ENCODE results near the gene SHD. TPM values are rescaled to one million over a fixed set of nuclear protein-coding genes. Genes with fewer than 3 reads are reported as not detected.
"Not testable (repeated sequence)": the region's sequence is repeated elsewhere in the genome, so short reads cannot be mapped to it uniquely, and the experiment has no call there.

The SHD gene
- total RNA-seq, 2 donors from 2014 or later = not detected

GRCh38 chr19:4327877-4328242, 48.8 kb downstream of the SHD start:
- ATAC-seq (replicated peaks in 1 of 2) = peak in 1 of 2 donors; percentile 21
- peaks cover 5% of the 10 kb centered on the region for H3K27me3 Mint-ChIP-seq (ENCODE audit: low read depth)

GRCh38 chr19:4328243-4328990, 49.4 kb downstream of the SHD start:
- Mint-ChIP-seq H3K27ac (peak overlapping the region; percentile 79), H3K36me3 (ENCODE audit: insufficient read depth in 2 of 2) (no peaks in the 10 kb centered on the region)

More at GRCh38 chr19:4327877-4328242, 48.8 kb downstream of the SHD start:
- Mint-ChIP-seq H3K9me3 (no peaks in the 10 kb centered on the region), H3K36me3 (ENCODE audit: insufficient read depth in 2 of 2) (no peaks in the 10 kb centered on the region), H3K4me1 (ENCODE audit: low read depth) (peaks cover 29% of the 10 kb centered on the region), H3K4me3 (peak overlapping the region; percentile 86 to 91), H3K27ac (no peak overlapping the region)
- DNase-seq = no peak

GRCh38 chr19:4328991-4329681, 50.1 kb downstream of the SHD start:
- not testable (repeated sequence) for ATAC-seq (replicated peaks in 1 of 2); H3K36me3 Mint-ChIP-seq (ENCODE audit: insufficient read depth in 2 of 2); H3K9me3 Mint-ChIP-seq; H3K27me3 Mint-ChIP-seq (ENCODE audit: low read depth)
- Mint-ChIP-seq H3K27ac (peak overlapping the region; percentile 55), H3K4me1 (ENCODE audit: low read depth) (peaks cover 29% of the 10 kb centered on the region), H3K4me3 (peak overlapping the region; percentile 86 to 91)
- peak; percentile 49 to 65 for DNase-seq

More at GRCh38 chr19:4328243-4328990, 49.4 kb downstream of the SHD start:
- Mint-ChIP-seq H3K4me1 (ENCODE audit: low read depth) (peaks cover 29% of the 10 kb centered on the region), H3K4me3 (peak overlapping the region; percentile 86 to 91), H3K27me3 (ENCODE audit: low read depth) (peaks cover 5% of the 10 kb centered on the region), H3K9me3 (no peaks in the 10 kb centered on the region)
- ATAC-seq (replicated peaks in 1 of 2) (peak; percentile 87 to 93), DNase-seq (peak; percentile 93 to 97)

DNA sequence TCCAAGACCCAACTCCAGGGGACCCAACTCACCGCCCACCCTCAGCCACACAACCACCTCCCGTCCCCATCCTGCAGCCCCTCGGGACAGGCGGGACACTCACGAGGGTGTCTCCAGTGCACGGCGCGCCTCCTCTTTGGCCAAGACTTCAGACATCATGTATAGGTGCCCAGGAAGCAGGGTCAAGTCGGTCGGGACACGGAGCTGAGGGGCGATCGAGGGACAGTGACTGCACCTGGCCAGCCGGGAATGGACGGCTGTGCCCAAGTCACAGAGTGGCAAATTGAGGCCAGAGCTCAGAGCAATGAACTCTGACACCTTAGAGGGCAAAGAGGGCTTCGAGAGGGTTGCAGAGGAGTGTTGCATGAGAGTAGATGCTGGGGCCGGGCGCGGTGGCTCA, 50.8 kb downstream of the SHD start:
- peaks cover 5% of the 10 kb centered on the region for H3K27me3 Mint-ChIP-seq (ENCODE audit: low read depth)
- H3K4me3 Mint-ChIP-seq = peak overlapping the region in 1 of 2 donors; percentile 34
- DNase-seq = no peak
- peaks cover 29% of the 10 kb centered on the region for H3K4me1 Mint-ChIP-seq (ENCODE audit: low read depth)
- H3K9me3 Mint-ChIP-seq = peaks cover 5% of the 10 kb centered on the region in 2 donors
- no peak for ATAC-seq (replicated peaks in 1 of 2)
- no peak overlapping the region for H3K27ac Mint-ChIP-seq
- peaks cover 6 to 9% of the 10 kb centered on the region in 2 donors for H3K36me3 Mint-ChIP-seq (ENCODE audit: insufficient read depth in 2 of 2)

- no peak for DNase-seq
- Mint-ChIP-seq H3K27me3 (ENCODE audit: low read depth) (no peaks in the 10 kb centered on the region), H3K36me3 (ENCODE audit: insufficient read depth in 2 of 2) (peaks cover 8 to 15% of the 10 kb centered on the region in 2 donors), H3K9me3 (peaks cover 8 to 11% of the 10 kb centered on the region in 2 donors), H3K27ac (no peak overlapping the region), H3K4me3 (no peak overlapping the region), H3K4me1 (ENCODE audit: low read depth) (peaks cover 24% of the 10 kb centered on the region)
- ATAC-seq (replicated peaks in 1 of 2) = no peak
Measured at GRCh38 chr19:4334929-4335570, 56.0 kb downstream of the SHD start.

DNA sequence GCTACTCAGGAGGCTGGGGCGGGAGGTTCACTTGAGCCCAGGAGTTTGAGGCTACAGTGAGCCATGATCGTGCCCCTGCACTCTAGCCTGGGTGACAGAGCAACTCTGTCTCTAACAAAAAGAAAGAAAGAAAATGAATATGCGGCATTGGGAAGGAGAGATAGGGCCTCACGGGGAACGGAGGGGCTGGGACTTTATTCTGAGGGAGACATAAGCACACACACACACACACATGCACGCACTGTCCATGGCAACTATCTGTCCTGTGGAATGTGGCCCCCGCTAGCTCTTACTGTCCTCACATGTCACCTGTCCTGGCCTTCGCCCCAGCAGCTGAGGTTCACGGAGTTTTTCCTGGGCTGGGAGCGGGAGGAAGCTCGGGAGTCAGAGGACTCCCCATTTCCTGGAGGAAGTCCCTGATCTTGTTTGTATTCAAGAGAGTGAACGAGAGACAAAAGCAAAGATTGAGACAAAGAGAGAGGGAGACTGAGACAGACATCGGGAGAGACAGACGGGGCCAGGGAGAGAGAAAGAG, 58.9 kb downstream of the SHD start:
- no peaks in the 10 kb centered on the region for H3K27me3 Mint-ChIP-seq (ENCODE audit: low read depth)
- H3K36me3 Mint-ChIP-seq (ENCODE audit: insufficient read depth in 2 of 2) = peaks cover 8 to 15% of the 10 kb centered on the region in 2 donors
- peak overlapping the region; percentile 82 to 92 for H3K4me3 Mint-ChIP-seq
- no peak for DNase-seq
- peaks cover 8 to 11% of the 10 kb centered on the region in 2 donors for H3K9me3 Mint-ChIP-seq
- ATAC-seq (replicated peaks in 1 of 2) = no peak
- peaks cover 32% of the 10 kb centered on the region for H3K4me1 Mint-ChIP-seq (ENCODE audit: low read depth)
- H3K27ac Mint-ChIP-seq = peak overlapping the region; percentile 78

DNA sequence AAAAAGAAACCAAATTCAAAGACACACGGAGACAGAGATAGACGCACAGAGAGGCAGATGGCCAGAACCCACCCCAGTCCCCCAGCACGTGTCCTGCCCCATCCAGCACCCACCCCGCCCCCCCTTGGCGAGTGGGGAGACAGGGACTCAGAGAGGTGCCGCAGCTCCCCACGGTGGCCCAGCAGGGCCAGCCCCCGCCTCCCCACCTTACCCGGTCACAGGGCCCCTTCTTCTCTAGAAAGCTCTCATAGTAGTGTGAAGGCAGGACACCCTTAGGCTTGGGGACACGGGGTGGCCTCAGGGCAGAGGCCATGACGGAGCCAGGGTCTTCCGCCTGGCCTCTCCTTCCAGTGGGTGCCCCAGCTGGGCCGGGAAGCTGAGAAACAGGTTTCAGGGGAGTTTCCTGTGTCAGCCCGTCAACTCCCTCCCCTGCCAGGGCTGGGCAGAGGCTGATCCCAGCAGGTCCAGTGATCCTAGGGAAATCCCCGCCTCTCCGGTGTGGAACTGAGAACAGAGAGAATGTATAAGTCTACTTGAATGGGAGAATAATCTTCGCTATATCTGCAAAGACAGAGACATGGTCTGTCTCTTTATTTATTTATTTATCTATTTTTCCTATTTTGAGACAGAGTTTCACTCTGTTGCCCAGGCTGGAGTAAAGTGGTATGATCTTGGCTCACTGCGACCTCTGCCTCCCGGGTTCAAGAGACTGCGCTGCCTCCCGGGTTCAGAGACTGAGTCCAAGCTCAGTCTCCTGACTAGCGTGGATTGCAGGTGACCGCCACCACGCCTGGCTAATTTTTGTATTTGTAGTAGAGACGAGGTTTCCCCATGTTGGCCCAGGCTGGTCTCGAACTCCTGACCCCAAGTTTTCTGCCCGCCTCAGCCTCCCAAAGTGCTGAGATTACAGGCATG, 59.6 kb downstream of the SHD start, which contains the start of gene STAP2:
TSS of gene STAP2 (minus strand) at position 387 of the 915 bp plus-strand sequence. CDS start at position 313, 74 bp downstream.
- Mint-ChIP-seq H3K4me1 (ENCODE audit: low read depth) (peaks cover 32% of the 10 kb centered on the region), H3K27ac (peak within 1 kb of the TSS; percentile 83), H3K27me3 (ENCODE audit: low read depth) (no peaks in the 10 kb centered on the region), H3K36me3 (ENCODE audit: insufficient read depth in 2 of 2) (peaks cover 8 to 15% of the 10 kb centered on the region in 2 donors), H3K9me3 (peaks cover 8 to 11% of the 10 kb centered on the region in 2 donors), H3K4me3 (peak within 1 kb of the TSS; percentile 82 to 92)
- DNase-seq (peak; percentile 29 to 32), ATAC-seq (replicated peaks in 1 of 2) (no peak)

Other genes starting within 250 kb of the SHD start
- gene ZBTB7A, start 212.4 kb upstream of the SHD start, total RNA-seq = 10 to 100 TPM; 29.9 to 39.6 TPM
- 100 to 1,000 TPM; 144 to 157 TPM for gene MAP2K2, start 155.1 kb upstream of the SHD start, total RNA-seq
- gene CREB3L3, start 125.6 kb upstream of the SHD start, total RNA-seq = under 1 TPM in 1 of 2 donors, not detected in 1; 0.10 TPM
- 10 to 100 TPM; 44.1 to 45.9 TPM for gene SIRT6, start 96.7 kb upstream of the SHD start, total RNA-seq
- 1 to 10 TPM; 2.8 to 4.1 TPM for gene ANKRD24, start 96.6 kb upstream of the SHD start, total RNA-seq
- gene EBI3, start 49.7 kb upstream of the SHD start, total RNA-seq = 10 to 100 TPM; 21.8 to 29.9 TPM
- gene YJU2, start 32.2 kb upstream of the SHD start, total RNA-seq = 10 to 100 TPM; 27.3 to 32.7 TPM
- gene TMIGD2, start 23.1 kb downstream of the SHD start, total RNA-seq = 10 to 100 TPM; 19.8 to 29.1 TPM
- 10 to 100 TPM; 17.1 to 22.8 TPM for gene FSD1, start 25.3 kb downstream of the SHD start, total RNA-seq
- 10 to 100 TPM in 1 of 2 donors, 1 to 10 TPM in 1; 8.3 to 10.0 TPM for gene STAP2, start 59.6 kb downstream of the SHD start, total RNA-seq
- gene MPND, start 64.3 kb downstream of the SHD start, total RNA-seq = 10 to 100 TPM in 1 of 2 donors, 1 to 10 TPM in 1; 9.7 to 10.3 TPM
- 10 to 100 TPM; 40.6 TPM for gene SH3GL1, start 121.3 kb downstream of the SHD start, total RNA-seq
- gene CHAF1A, start 123.4 kb downstream of the SHD start, total RNA-seq = 10 to 100 TPM; 74.0 to 79.7 TPM
- gene UBXN6, start 178.5 kb downstream of the SHD start, total RNA-seq = 10 to 100 TPM; 55.2 to 61.3 TPM
- gene HDGFL2, start 193.0 kb downstream of the SHD start, total RNA-seq = 10 to 100 TPM; 48.5 to 58.9 TPM
- under 1 TPM; 0.05 to 0.12 TPM for gene PLIN4, start 239.2 kb downstream of the SHD start, total RNA-seq

All from activated T-cell treated with anti-CD3 and anti-CD28 coated beads, Interleukin-2, amount 50 U/mL, for 72 hours (primary cell).